Activated CD4-positive, alpha-beta T cell treated with anti-CD3 and anti-CD28 coated beads, Interleukin-2, amount 50 U/mL, for 4 hours (primary cell): ENCODE data around the gene RBM38.

Source experiments
- DNase-seq, 2 experiments: peaks; one replicate each; pipeline ENCODE4 v3.0.0-alpha.2; 2020

RBM38 gene

GRCh38 chr20:57404006-57404405 lies 12.8 kb downstream of the RBM38 start:
- no peak for DNase-seq

- DNase-seq, result no peak
These were observed 13.3 kb downstream of the RBM38 start for GRCh38 chr20:57404419-57405072.

- DNase-seq, result no peak
These were observed 14.2 kb downstream of the RBM38 start for GRCh38 chr20:57405236-57406016.

- DNase-seq, result no peak
These were observed 16.4 kb downstream of the RBM38 start for GRCh38 chr20:57407541-57407956.

GRCh38 chr20:57408131-57408530 lies 16.9 kb downstream of the RBM38 start:
- DNase-seq, result no peak

GRCh38 chr20:57408536-57409233 lies 17.5 kb downstream of the RBM38 start:
- DNase-seq, result no peak

GRCh38 chr20:57409316-57409671 lies 18.1 kb downstream of the RBM38 start:
- DNase-seq, result no peak

GRCh38 chr20:57409672-57410397 lies 18.6 kb downstream of the RBM38 start:
- DNase-seq, result no peak

- no peak for DNase-seq
These were observed 19.3 kb downstream of the RBM38 start for GRCh38 chr20:57410398-57410920.

GRCh38 chr20:57410924-57411323 lies 19.7 kb downstream of the RBM38 start:
- no peak for DNase-seq

GRCh38 chr20:57411406-57412283 lies 20.4 kb downstream of the RBM38 start:
- no peak for DNase-seq

GRCh38 chr20:57412347-57413029 lies 21.3 kb downstream of the RBM38 start:
- no peak for DNase-seq

- no peak for DNase-seq
These were observed 22.8 kb downstream of the RBM38 start for GRCh38 chr20:57413986-57414385.

GRCh38 chr20:57414867-57415592 lies 23.8 kb downstream of the RBM38 start:
- no peak for DNase-seq

GRCh38 chr20:57415771-57416170 lies 24.6 kb downstream of the RBM38 start:
- DNase-seq, result no peak

- DNase-seq, result no peak
These were observed 25.3 kb downstream of the RBM38 start for GRCh38 chr20:57416296-57417022.

GRCh38 chr20:57417051-57417689 lies 26.0 kb downstream of the RBM38 start:
- no peak for DNase-seq

GRCh38 chr20:57417830-57418780 lies 26.9 kb downstream of the RBM38 start:
- no peak for DNase-seq
